Thyroid gland (tissue), 4 donors: ENCODE measurements around the gene AFP. TPM values are rescaled to one million over a fixed set of nuclear protein-coding genes. Genes with fewer than 3 reads are reported as not detected.

Experiments used
- DNase-seq, 2 donors: peaks; one replicate each; pipeline ENCODE4 v3.0.0-alpha.2; 2019
- H3K27ac ChIP-seq, 3 donors: fragments of 200-600 bp; sonication (generic); 1 replicate in 2 of 3; 2 replicates in 1 of 3; pipeline ENCODE4 v1.5.1; 2016 to 2019; ENCODE audit warnings: mild to moderate bottlenecking in 1 of 3, moderate library complexity in 1 of 3
- H3K27me3 ChIP-seq: fragments of 200-600 bp; sonication (generic); one replicate; pipeline ENCODE4 v1.5.1; 2019
- H3K36me3 ChIP-seq, 2 donors: fragments of 200-600 bp; sonication (generic); one replicate each; pipeline ENCODE4 v1.5.1; 2016 to 2019
- H3K4me1 ChIP-seq, 2 donors: fragments of 200-600 bp; sonication (generic); one replicate each; pipeline ENCODE4 v1.5.1; 2017 to 2019
- H3K4me3 ChIP-seq, 3 donors: fragments of 200-600 bp; sonication (generic); replicated peaks in 1 of 3; 1 replicate in 2 of 3; 2 replicates in 1 of 3; pipeline ENCODE4 v1.5.1; 2016; ENCODE audit warnings: mild to moderate bottlenecking in 1 of 3
- H3K9me3 ChIP-seq: fragments of 200-600 bp; sonication (generic); one replicate; pipeline ENCODE4 v1.5.1; 2017
- CTCF ChIP-seq, 6 experiments: fragments of 200-600 bp in 3 of 6; fragments of 450-650 bp in 3 of 6; sonication (generic) in 3 of 6; IDR thresholded peaks; one replicate each; pipeline ENCODE4 v1.5.1; 2016 to 2019; ENCODE audit warnings: antibody characterized with exemption in 6 of 6, mild to moderate bottlenecking in 2 of 6, inconsistent platforms in 1 of 6, moderate library complexity in 1 of 6
- POLR2A ChIP-seq, 2 donors: fragments of 450-650 bp; IDR thresholded peaks; one replicate each; pipeline ENCODE4 v1.6.1; 2017; ENCODE audit warnings: antibody characterized with exemption in 2 of 2, mild to moderate bottlenecking in 2 of 2, moderate library complexity in 1 of 2
- WGBS, 2 donors: methylation state at CpG; one replicate each; pipeline ENCODE4 v1.1.5; 2017; 5-methylcytosine and 5-hydroxymethylcytosine counted together
- intact Hi-C: fragments of 100-400 bp; cut with DNase I; formaldehyde crosslinking; loops from one replicate; pipeline ENCODE4 v1.15.1; 2023
- total RNA-seq, 4 donors: library from RNA; depleted of rRNA; stranded (reverse); fragments of >200 nt; gene quantifications; one replicate each; pipeline ENCODE4 v1.2.3, GENCODE V29; 2016

AFP gene
- total RNA-seq, 4 donors from 2014 or later = not detected

DNA sequence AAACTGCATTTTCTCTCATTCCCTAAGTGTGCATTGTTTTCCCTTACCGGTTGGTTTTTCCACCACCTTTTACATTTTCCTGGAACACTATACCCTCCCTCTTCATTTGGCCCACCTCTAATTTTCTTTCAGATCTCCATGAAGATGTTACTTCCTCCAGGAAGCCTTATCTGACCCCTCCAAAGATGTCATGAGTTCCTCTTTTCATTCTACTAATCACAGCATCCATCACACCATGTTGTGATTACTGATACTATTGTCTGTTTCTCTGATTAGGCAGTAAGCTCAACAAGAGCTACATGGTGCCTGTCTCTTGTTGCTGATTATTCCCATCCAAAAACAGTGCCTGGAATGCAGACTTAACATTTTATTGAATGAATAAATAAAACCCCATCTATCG lies 2.9 kb upstream of the AFP start:
- intact Hi-C loops = no loop called here
- no peaks in the 10 kb centered on the region for H3K9me3 ChIP-seq
- no peaks in the 10 kb centered on the region for H3K27me3 ChIP-seq
- no peaks in the 10 kb centered on the region for H3K36me3 ChIP-seq
- H3K4me3 ChIP-seq = no peak overlapping the region
- no peak for DNase-seq
- TF ChIP-seq POLR2A (IDR thresholded peaks at IDR 0.05) (no peak), CTCF (IDR thresholded peaks at IDR 0.05) (no peak)
- WGBS, 2 donors = 71 to 78% methylated on average over 2 of the region's 2 CpGs
- no peaks in the 10 kb centered on the region for H3K4me1 ChIP-seq
- no peak overlapping the region for H3K27ac ChIP-seq

GRCh38 chr4:73434311-73434710 lies 1.7 kb upstream of the AFP start:
- TF ChIP-seq CTCF (IDR thresholded peaks at IDR 0.05) = peak in 3 of 6 experiments; percentile 12 to 51 (median 37)
- no peak for TF ChIP-seq POLR2A (IDR thresholded peaks at IDR 0.05)
- no peak for DNase-seq
- no peaks in the 10 kb centered on the region for H3K36me3 ChIP-seq
- H3K4me1 ChIP-seq = no peaks in the 10 kb centered on the region
- intact Hi-C loops = no loop called here
- no peak overlapping the region for H3K27ac ChIP-seq
- no peaks in the 10 kb centered on the region for H3K27me3 ChIP-seq
- WGBS, 2 donors = 32 to 41% methylated on average over 3 of the region's 3 CpGs
- no peak overlapping the region for H3K4me3 ChIP-seq
- H3K9me3 ChIP-seq = no peaks in the 10 kb centered on the region

DNA sequence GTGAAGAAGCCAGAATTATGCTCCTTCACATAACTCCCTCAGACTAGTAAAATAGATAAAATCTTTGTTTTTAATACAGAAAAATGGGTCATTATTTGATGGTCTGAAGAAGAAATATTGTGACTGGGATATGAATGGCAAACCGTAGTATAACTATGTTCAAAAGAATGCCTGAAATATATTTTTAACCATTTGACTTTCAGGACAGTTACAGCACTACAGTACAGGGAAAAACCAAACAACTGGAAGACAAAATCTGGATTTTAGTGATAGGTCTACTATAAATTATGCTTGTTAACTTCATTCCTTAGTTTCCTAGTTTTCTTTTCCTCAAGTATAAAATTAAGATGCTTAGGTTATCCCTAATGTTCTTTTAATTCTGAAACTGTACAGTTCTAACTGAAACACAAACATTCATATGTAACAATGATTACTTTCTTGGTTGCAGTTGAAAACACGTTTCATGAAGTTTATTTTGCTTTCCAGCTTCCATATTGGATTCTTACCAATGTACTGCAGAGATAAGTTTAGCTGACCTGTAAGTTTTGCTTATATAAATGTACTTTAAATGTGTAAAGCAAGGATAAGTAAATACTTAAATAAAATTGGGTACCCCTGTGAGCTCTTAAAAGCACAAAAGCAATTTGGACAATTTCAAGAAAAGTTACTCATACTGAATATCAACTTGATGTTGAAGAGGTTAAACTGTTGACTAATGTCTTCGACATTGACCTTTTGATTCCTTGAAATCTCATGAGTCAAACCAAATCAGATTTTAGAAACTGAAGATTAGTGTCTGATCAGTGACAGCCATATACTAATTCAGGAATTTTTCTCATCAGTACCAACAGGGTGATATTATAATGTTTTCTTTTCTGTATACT lies 895 bp downstream of the AFP start:
- no peak for DNase-seq
- H3K9me3 ChIP-seq = no peaks in the 10 kb centered on the region
- H3K36me3 ChIP-seq = no peaks in the 10 kb centered on the region
- TF ChIP-seq CTCF (IDR thresholded peaks at IDR 0.05) (no peak), POLR2A (IDR thresholded peaks at IDR 0.05) (no peak)
- H3K4me3 ChIP-seq = no peak overlapping the region
- 71 to 74% methylated on average over 3 of the region's 3 CpGs for WGBS, 2 donors
- no peak overlapping the region for H3K27ac ChIP-seq
- H3K4me1 ChIP-seq = no peaks in the 10 kb centered on the region
- intact Hi-C loops = no loop called here
- H3K27me3 ChIP-seq = no peaks in the 10 kb centered on the region

DNA sequence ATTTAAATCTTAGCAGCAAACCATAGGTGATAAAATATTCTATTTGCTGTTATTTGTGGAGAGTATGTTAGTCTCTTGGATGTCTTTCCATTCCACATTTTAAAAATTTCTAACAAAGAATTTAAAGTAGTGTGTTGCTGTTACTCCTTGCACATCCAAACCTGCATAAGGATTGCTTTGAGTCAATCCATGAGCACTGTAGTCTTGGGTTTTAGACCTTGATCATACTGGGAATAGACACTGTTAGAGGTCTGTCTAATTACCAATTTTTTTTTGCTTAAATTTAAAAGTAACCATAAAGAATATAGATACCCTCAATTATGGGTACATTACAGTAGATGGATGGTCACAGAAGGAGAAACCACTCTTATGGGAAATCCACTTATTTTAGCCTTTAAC lies 1.5 kb downstream of the AFP start:
- no peaks in the 10 kb centered on the region for H3K9me3 ChIP-seq
- H3K27me3 ChIP-seq = no peaks in the 10 kb centered on the region
- no peaks in the 10 kb centered on the region for H3K4me1 ChIP-seq
- no peaks in the 10 kb centered on the region for H3K36me3 ChIP-seq
- intact Hi-C loops = no loop called here
- no peak for DNase-seq
- TF ChIP-seq CTCF (IDR thresholded peaks at IDR 0.05) = no peak
- no peak for TF ChIP-seq POLR2A (IDR thresholded peaks at IDR 0.05)
- H3K27ac ChIP-seq = no peak overlapping the region
- no peak overlapping the region for H3K4me3 ChIP-seq

DNA sequence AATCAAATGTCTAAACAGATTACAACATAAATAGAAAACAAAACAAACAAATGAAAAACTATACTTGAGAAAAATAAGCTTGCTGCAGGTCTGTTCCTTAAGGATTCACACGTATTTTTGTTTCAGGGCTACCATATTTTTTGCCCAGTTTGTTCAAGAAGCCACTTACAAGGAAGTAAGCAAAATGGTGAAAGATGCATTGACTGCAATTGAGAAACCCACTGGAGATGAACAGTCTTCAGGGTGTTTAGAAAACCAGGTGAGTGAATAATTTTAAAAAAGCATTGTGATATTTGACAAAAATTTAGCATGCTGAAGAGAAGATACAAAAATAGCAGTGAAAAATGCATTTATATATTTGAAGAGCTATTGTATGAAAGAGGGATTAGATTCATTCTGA lies 2.0 kb downstream of the AFP start:
- no peaks in the 10 kb centered on the region for H3K4me1 ChIP-seq
- H3K36me3 ChIP-seq = no peaks in the 10 kb centered on the region
- no peaks in the 10 kb centered on the region for H3K27me3 ChIP-seq
- intact Hi-C loops = no loop called here
- DNase-seq = no peak
- TF ChIP-seq POLR2A (IDR thresholded peaks at IDR 0.05) (no peak), CTCF (IDR thresholded peaks at IDR 0.05) (no peak)
- no peak overlapping the region for H3K4me3 ChIP-seq
- H3K9me3 ChIP-seq = no peaks in the 10 kb centered on the region
- H3K27ac ChIP-seq = no peak overlapping the region
- 77 to 80% methylated on average over 1 of the region's 1 CpG for WGBS, 2 donors
